Inferior parietal cortex (tissue), 1 donor: Measurements from ENCODE around the gene THOC6.
"Not testable (repeated sequence)": the region's sequence is repeated elsewhere in the genome, so short reads cannot be mapped to it uniquely, and the experiment has no call there.

Experiments
- DNase-seq: peaks from one replicate; pipeline ENCODE4 v3.0.0-alpha.2; 2016; ENCODE audit errors: extremely low spot score

Gene THOC6

GRCh38 chr16:3054965-3055733 lies 31.3 kb downstream of the THOC6 start:
- no peak for DNase-seq

- DNase-seq = not testable (repeated sequence)
Measured at GRCh38 chr16:3055734-3056115, 31.9 kb downstream of the THOC6 start.

- DNase-seq = no peak
Measured at GRCh38 chr16:3056336-3057180, 32.7 kb downstream of the THOC6 start.

GRCh38 chr16:3057181-3058138 lies 33.6 kb downstream of the THOC6 start:
- DNase-seq = no peak

GRCh38 chr16:3058139-3059030 lies 34.5 kb downstream of the THOC6 start:
- DNase-seq = peak; percentile 8

GRCh38 chr16:3059041-3059722 lies 35.3 kb downstream of the THOC6 start:
- peak; percentile 87 for DNase-seq

GRCh38 chr16:3059723-3060242 lies 35.9 kb downstream of the THOC6 start:
- no peak for DNase-seq

- no peak for DNase-seq
Measured at GRCh38 chr16:3060339-3061127, 36.7 kb downstream of the THOC6 start.

GRCh38 chr16:3062553-3062952 lies 38.7 kb downstream of the THOC6 start:
- DNase-seq = no peak

GRCh38 chr16:3063625-3064386 lies 40.0 kb downstream of the THOC6 start:
- no peak for DNase-seq

- DNase-seq = no peak
Measured at GRCh38 chr16:3065069-3065741, 41.4 kb downstream of the THOC6 start, which contains the start of gene IL32. IL32 (plus strand) TSS chr16:3065640; CDS start chr16:3065812, 172 bp downstream.

- no peak for DNase-seq
Measured at GRCh38 chr16:3065742-3066439, 42.1 kb downstream of the THOC6 start.

- no peak for DNase-seq
Measured at GRCh38 chr16:3066440-3066748, 42.6 kb downstream of the THOC6 start.

- DNase-seq = no peak
Measured at GRCh38 chr16:3068487-3068886, 44.7 kb downstream of the THOC6 start.

- DNase-seq = not testable (repeated sequence)
Measured at GRCh38 chr16:3069146-3069545, 45.3 kb downstream of the THOC6 start.

GRCh38 chr16:3070608-3071111 lies 46.8 kb downstream of the THOC6 start:
- no peak for DNase-seq

- DNase-seq = no peak
Measured at GRCh38 chr16:3071655-3072054, 47.8 kb downstream of the THOC6 start.
